Mesenchymal stem cell (in vitro differentiated cells and primary cell): ENCODE data around the gene ADK.
"Not testable (repeated sequence)": the region's sequence is repeated elsewhere in the genome, so short reads cannot be mapped to it uniquely, and the experiment has no call there.

Source experiments
- DNase-seq: peaks from one replicate; pipeline ENCODE4 v3.0.0-alpha.2; 2013
- H2AFZ ChIP-seq: one replicate; pipeline ENCODE4 v1.6.1; 2013; ENCODE audit warnings: low read depth, mild to moderate bottlenecking, control low read depth, inconsistent platforms, low read length, moderate library complexity
- H2AK5ac ChIP-seq: 2 replicates; pipeline ENCODE4 v1.6.1; 2013; ENCODE audit warnings: low read length, moderate library complexity, mild to moderate bottlenecking, inconsistent platforms; ENCODE audit not compliant: severe bottlenecking
- H2BK120ac ChIP-seq: one replicate; pipeline ENCODE4 v1.6.1; 2013; ENCODE audit warnings: low read depth, mild to moderate bottlenecking, inconsistent platforms, low read length, moderate library complexity
- H2BK12ac ChIP-seq, 2 experiments: one replicate each; pipeline ENCODE4 v1.6.1; 2013; ENCODE audit warnings: inconsistent platforms in 2 of 2, low read length in 2 of 2, mild to moderate bottlenecking in 2 of 2, moderate library complexity in 2 of 2, control low read depth in 1 of 2
- H2BK15ac ChIP-seq: one replicate; pipeline ENCODE4 v1.6.1; 2013; ENCODE audit warnings: mild to moderate bottlenecking, low read depth, inconsistent platforms; ENCODE audit not compliant: poor library complexity, severe bottlenecking
- H2BK5ac ChIP-seq: 2 replicates; pipeline ENCODE4 v1.6.1; 2013; ENCODE audit warnings: low read depth, mild to moderate bottlenecking, low read length, control low read depth, inconsistent platforms; ENCODE audit not compliant: poor library complexity, severe bottlenecking
- H3K14ac ChIP-seq, 2 experiments: one replicate each; pipeline ENCODE4 v1.6.1; 2013; ENCODE audit warnings: inconsistent platforms in 2 of 2, low read length in 2 of 2, control low read depth in 1 of 2, mild to moderate bottlenecking in 1 of 2, moderate library complexity in 1 of 2
- H3K18ac ChIP-seq, 2 experiments: one replicate each; pipeline ENCODE4 v1.6.1; 2013; ENCODE audit warnings: inconsistent platforms in 2 of 2, low read length in 2 of 2, control low read depth in 1 of 2, low read depth in 1 of 2, mild to moderate bottlenecking in 1 of 2
- H3K23ac ChIP-seq, 2 experiments: one replicate each; pipeline ENCODE4 v1.6.1; 2013; ENCODE audit warnings: inconsistent platforms in 2 of 2, low read length in 2 of 2, mild to moderate bottlenecking in 2 of 2, moderate library complexity in 2 of 2, control low read depth in 1 of 2
- H3K27ac ChIP-seq: 2 replicates; pipeline ENCODE4 v1.5.1; 2013; ENCODE audit warnings: mild to moderate bottlenecking, moderate library complexity, low read length, control low read depth, inconsistent platforms; ENCODE audit not compliant: poor library complexity, severe bottlenecking
- H3K27me3 ChIP-seq, 2 experiments: 2 replicates each; pipeline versions ENCODE4 v1.6.1 to v1.7.0; 2013; ENCODE audit warnings: low read length in 2 of 2, mild to moderate bottlenecking in 2 of 2, moderate library complexity in 2 of 2, control low read depth in 1 of 2, inconsistent platforms in 1 of 2; ENCODE audit not compliant: control insufficient read depth in 1 of 2, insufficient read depth in 1 of 2
- H3K36me3 ChIP-seq, 2 experiments: 2 replicates each; pipeline versions ENCODE4 v1.6.1 to v1.7.0; 2013; ENCODE audit warnings: low read length in 2 of 2, control low read depth in 1 of 2, inconsistent platforms in 1 of 2, low read depth in 1 of 2, mild to moderate bottlenecking in 1 of 2; ENCODE audit not compliant: insufficient read depth in 2 of 2, control insufficient read depth in 1 of 2
- H3K4ac ChIP-seq, 2 experiments: one replicate each; pipeline ENCODE4 v1.6.1; 2013; ENCODE audit warnings: inconsistent platforms in 2 of 2, low read length in 2 of 2, mild to moderate bottlenecking in 2 of 2, moderate library complexity in 2 of 2, control low read depth in 1 of 2, low read depth in 1 of 2
- H3K4me1 ChIP-seq: 2 replicates; pipeline ENCODE4 v1.6.1; 2013; ENCODE audit warnings: low read depth, low read length, control low read depth; ENCODE audit not compliant: control insufficient read depth, insufficient read depth
- H3K4me2 ChIP-seq: 2 replicates; pipeline ENCODE4 v1.6.1; 2013; ENCODE audit warnings: low read length, mild to moderate bottlenecking, inconsistent platforms; ENCODE audit not compliant: poor library complexity, severe bottlenecking
- H3K4me3 ChIP-seq, 2 experiments: 2 replicates each; pipeline versions ENCODE4 v1.5.1 to v1.7.0; 2013; ENCODE audit warnings: low read length in 2 of 2, mild to moderate bottlenecking in 2 of 2, control low read depth in 1 of 2, low read depth in 1 of 2; ENCODE audit not compliant: insufficient read depth in 1 of 2
- H3K79me1 ChIP-seq: replicated peaks from 2 replicates; pipeline ENCODE4 v1.6.1; 2013; ENCODE audit warnings: mild to moderate bottlenecking, control low read depth, low read length, inconsistent platforms; ENCODE audit not compliant: poor library complexity, severe bottlenecking
- H3K9ac ChIP-seq: 2 replicates; pipeline ENCODE4 v1.7.0; 2013; ENCODE audit warnings: mild to moderate bottlenecking, low read length, moderate library complexity
- H3K9me3 ChIP-seq: 2 replicates; pipeline ENCODE4 v1.7.0; 2013; ENCODE audit warnings: mild to moderate bottlenecking, low read length; ENCODE audit not compliant: control insufficient read depth
- H4K8ac ChIP-seq: one replicate; pipeline ENCODE4 v1.6.1; 2013; ENCODE audit warnings: inconsistent platforms, mild to moderate bottlenecking, low read length, moderate library complexity
- H4K91ac ChIP-seq: one replicate; pipeline ENCODE4 v1.6.1; 2013; ENCODE audit warnings: mild to moderate bottlenecking, low read length, inconsistent platforms
- WGBS: methylation state at CpG from one replicate; pipeline ENCODE4 v1.1.7; 2013; ENCODE audit warnings: mixed read lengths; 5-methylcytosine and 5-hydroxymethylcytosine counted together

Gene ADK

DNA sequence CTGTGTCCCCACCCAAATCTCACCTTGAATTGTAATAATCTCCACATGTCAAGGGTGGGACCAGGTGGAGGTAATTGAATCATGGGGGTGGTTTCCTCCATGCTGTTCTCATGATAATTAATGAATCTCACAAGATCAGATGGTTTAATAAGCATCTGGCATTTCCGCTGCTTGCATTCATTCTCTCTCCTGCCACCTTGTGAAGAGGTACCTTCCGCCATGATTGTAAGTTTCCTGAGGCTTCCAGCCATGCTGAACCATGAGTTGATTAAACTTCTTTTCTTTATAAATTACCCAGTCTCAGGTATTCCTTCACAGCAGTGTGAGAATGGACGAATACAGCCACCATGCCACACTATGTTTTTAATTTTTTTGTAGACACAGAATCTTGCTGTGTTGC, 345.3 kb downstream of the ADK start:
- not testable (repeated sequence) for H2BK120ac ChIP-seq, DNase-seq, H3K27ac ChIP-seq, H2AK5ac ChIP-seq, H3K23ac ChIP-seq, H3K4me1 ChIP-seq, H3K4me2 ChIP-seq, H3K4ac ChIP-seq, H3K4me3 ChIP-seq, H2BK15ac ChIP-seq, H4K91ac ChIP-seq, H3K14ac ChIP-seq, H3K18ac ChIP-seq, H2AFZ ChIP-seq, H3K9ac ChIP-seq, H3K9me3 ChIP-seq, H2BK5ac ChIP-seq, H3K79me1 ChIP-seq, H3K36me3 ChIP-seq, H2BK12ac ChIP-seq, H3K27me3 ChIP-seq, H4K8ac ChIP-seq
- 98% methylated on average over 3 of the region's 3 CpGs for WGBS

DNA sequence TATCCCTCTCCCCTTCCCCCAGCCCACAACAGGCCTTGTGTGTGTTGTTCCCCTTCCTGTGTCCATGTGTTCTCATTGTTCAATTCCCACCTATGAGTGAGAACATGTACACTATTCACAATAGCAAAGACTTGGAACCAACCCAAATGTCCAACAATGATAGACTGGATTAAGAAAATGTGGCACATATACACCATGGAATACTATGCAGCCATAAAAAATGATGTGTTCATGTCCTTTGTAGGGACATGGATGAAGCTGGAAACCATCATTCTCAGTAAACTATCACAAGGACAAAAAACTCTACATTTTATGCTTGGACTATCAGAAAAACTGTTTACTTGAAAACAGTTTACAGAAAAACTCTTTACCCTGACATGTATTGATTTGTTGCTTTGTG, 347.6 kb downstream of the ADK start:
- not testable (repeated sequence) for H3K23ac ChIP-seq, H2BK120ac ChIP-seq, H3K4me1 ChIP-seq, H3K4ac ChIP-seq, H4K91ac ChIP-seq, H2BK15ac ChIP-seq, H3K36me3 ChIP-seq, H2BK5ac ChIP-seq, H2AFZ ChIP-seq, H3K4me3 ChIP-seq, H3K9ac ChIP-seq, H4K8ac ChIP-seq, H3K4me2 ChIP-seq, H3K18ac ChIP-seq, H2BK12ac ChIP-seq, H3K9me3 ChIP-seq, H2AK5ac ChIP-seq, H3K79me1 ChIP-seq, DNase-seq, H3K14ac ChIP-seq, H3K27ac ChIP-seq, H3K27me3 ChIP-seq

DNA sequence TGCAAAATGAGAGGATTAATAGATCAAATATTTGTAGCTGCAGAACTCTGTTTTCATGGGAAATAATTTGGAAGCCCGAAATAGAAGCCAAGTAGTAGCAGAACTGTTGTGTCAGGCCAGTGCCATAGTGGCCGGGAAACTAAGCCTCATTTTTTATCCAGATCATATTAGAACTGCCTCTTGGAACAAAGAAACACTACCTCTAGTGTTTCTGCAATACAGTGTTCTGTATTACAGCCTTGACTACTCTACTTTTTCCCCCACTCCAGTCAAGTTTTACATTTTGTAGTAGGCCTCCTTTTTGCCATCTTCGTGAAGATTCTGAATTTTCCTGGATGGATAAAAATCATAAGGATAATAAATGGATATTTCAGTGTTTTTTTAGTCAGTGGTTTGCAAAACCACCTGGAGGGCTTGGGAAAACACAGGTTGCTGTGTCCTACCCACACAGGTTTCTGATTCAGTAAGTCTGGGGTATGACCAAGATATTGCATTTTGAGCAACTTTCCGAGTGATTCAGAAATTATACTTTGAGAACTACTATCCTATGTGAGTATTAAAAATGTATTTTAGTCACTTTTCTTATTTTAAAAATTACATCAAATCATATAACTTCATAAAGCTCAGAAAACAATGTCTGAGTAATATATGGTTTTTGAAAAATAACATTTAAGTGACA, 349.1 kb downstream of the ADK start:
- Histone ChIP-seq H3K36me3 (peaks cover 0 to 11% of the 10 kb centered on the region in 2 experiments), H2BK15ac (no peak overlapping the region), H4K91ac (no peak overlapping the region), H2BK120ac (no peak overlapping the region), H3K14ac (no peak overlapping the region), H2AFZ (no peak overlapping the region), H3K18ac (no peak overlapping the region), H2AK5ac (no peak overlapping the region), H3K27ac (no peak overlapping the region), H3K79me1 (peaks cover 4% of the 10 kb centered on the region), H2BK12ac (no peak overlapping the region), H4K8ac (no peak overlapping the region), H3K4ac (no peak overlapping the region), H3K9ac (peak overlapping the region; percentile 55), H2BK5ac (no peak overlapping the region), H3K27me3 (no peaks in the 10 kb centered on the region), H3K23ac (no peak overlapping the region), H3K9me3 (no peaks in the 10 kb centered on the region), H3K4me1 (no peaks in the 10 kb centered on the region), H3K4me3 (no peak overlapping the region), H3K4me2 (no peak overlapping the region)
- DNase-seq: no peak
- WGBS: 98% methylated on average over 3 of the region's 4 CpGs

DNA sequence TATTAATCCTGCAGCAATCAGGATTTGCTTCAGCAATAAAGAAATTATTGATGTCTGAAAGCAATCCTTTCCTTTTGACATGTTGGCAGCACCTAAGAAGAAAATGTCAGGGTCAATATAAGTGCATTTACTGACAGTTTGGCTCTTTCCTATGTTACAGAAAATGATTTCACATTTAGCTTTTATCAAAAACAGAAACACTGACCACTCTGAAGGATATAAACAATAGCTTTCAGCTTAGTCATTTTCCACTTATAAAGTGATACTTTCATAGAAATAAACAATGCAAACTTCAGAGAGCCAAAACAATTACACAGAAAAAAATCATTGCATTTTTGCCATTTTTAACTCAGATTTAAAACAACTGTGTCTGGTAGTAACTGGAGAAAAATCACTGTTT, 349.8 kb downstream of the ADK start:
- Histone ChIP-seq H3K27ac (no peak overlapping the region), H3K4me2 (no peak overlapping the region), H2BK120ac (no peak overlapping the region), H3K4me3 (no peak overlapping the region), H3K4ac (no peak overlapping the region), H3K36me3 (peaks cover 0 to 12% of the 10 kb centered on the region in 2 experiments), H3K27me3 (no peaks in the 10 kb centered on the region), H3K9ac (peak overlapping the region; percentile 55), H3K9me3 (no peaks in the 10 kb centered on the region), H2BK15ac (no peak overlapping the region), H3K14ac (no peak overlapping the region), H2AFZ (no peak overlapping the region), H2BK5ac (no peak overlapping the region), H3K18ac (no peak overlapping the region), H2BK12ac (no peak overlapping the region), H2AK5ac (no peak overlapping the region), H3K23ac (no peak overlapping the region), H3K79me1 (peaks cover 4% of the 10 kb centered on the region), H4K8ac (no peak overlapping the region), H3K4me1 (no peaks in the 10 kb centered on the region), H4K91ac (no peak overlapping the region)
- peak; percentile 38 for DNase-seq
